Esophagus squamous epithelium (tissue), 4 donors: ENCODE data around the gene CDKAL1.

Source experiments
- CTCF ChIP-seq, 6 experiments: fragments of 450-650 bp in 4 of 6; fragments of 200-600 bp in 2 of 6; sonication (generic) in 2 of 6; IDR thresholded peaks; one replicate each; pipeline ENCODE4 v1.5.1; 2016 to 2019; ENCODE audit warnings: antibody characterized with exemption in 6 of 6, mild to moderate bottlenecking in 4 of 6, moderate library complexity in 4 of 6
- POLR2A ChIP-seq, 4 donors: fragments of 450-650 bp; IDR thresholded peaks; one replicate each; pipeline ENCODE4 v1.6.1; 2017; ENCODE audit warnings: antibody characterized with exemption in 4 of 4, mild to moderate bottlenecking in 4 of 4, moderate library complexity in 3 of 4

DNA sequence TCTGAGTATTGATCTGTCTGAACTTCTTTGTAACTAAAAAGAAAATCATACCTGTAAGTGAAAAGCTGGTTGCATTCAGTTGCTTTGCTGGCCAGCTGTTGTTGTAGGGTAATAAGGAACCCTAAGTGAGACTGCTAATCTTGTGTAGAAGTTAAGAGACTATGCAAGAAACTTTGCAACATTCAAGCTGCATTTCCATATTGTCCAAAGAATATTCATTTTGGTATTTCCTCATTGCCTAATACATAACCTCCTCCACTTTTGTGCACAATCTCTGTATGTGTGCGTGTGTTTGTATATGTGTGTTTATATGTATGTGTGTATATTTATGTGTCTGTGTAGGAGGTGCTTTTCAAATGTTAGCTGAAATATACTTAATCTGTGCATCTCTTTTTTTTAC is 414.9 kb downstream of the CDKAL1 start:
- no peak for TF ChIP-seq CTCF (IDR thresholded peaks at IDR 0.05)
- TF ChIP-seq POLR2A (IDR thresholded peaks at IDR 0.05), result no peak
